Natural killer cell (primary cell): ENCODE data around the gene TMOD3. TPM values are rescaled to one million over a fixed set of nuclear protein-coding genes. Genes with fewer than 3 reads are reported as not detected.

ENCODE experiments used
- ATAC-seq, 3 donors: fragments of 150-1000 bp in 2 of 3; fragments of 200-7000 bp in 1 of 3; cut with Tn5 transposase; 1 replicate in 1 of 3; 2 replicates in 2 of 3; pipeline ENCODE4 v1.10.0; 2021; ENCODE audit warnings: mild to moderate bottlenecking in 2 of 3, moderate library complexity in 2 of 3
- DNase-seq, 2 donors: peaks; one replicate each; pipeline versions ENCODE4 v3.0.0 to v3.0.0-alpha.2; 2013 to 2021; ENCODE audit warnings: mixed read lengths in 1 of 2
- H3K27ac ChIP-seq: one replicate; pipeline ENCODE4 v1.5.1; 2013; ENCODE audit warnings: mild to moderate bottlenecking, low read length
- H3K27me3 ChIP-seq: one replicate; pipeline ENCODE4 v1.6.1; 2013; ENCODE audit warnings: low read length; ENCODE audit not compliant: control insufficient read depth, insufficient read depth
- H3K36me3 ChIP-seq: one replicate; pipeline ENCODE4 v1.6.1; 2013; ENCODE audit warnings: low read length; ENCODE audit not compliant: control insufficient read depth, insufficient read depth
- H3K4me1 ChIP-seq: one replicate; pipeline ENCODE4 v1.6.1; 2013; ENCODE audit warnings: low read length; ENCODE audit not compliant: control insufficient read depth, insufficient read depth
- H3K4me3 ChIP-seq: one replicate; pipeline ENCODE4 v1.5.1; 2013; ENCODE audit warnings: low read length
- H3K9me3 ChIP-seq: one replicate; pipeline ENCODE4 v1.6.1; 2013; ENCODE audit warnings: low read length; ENCODE audit not compliant: control insufficient read depth, insufficient read depth
- H3K27ac Mint-ChIP-seq, 2 donors: one replicate each; pipeline ENCODE4 v1.8.0; 2022; ENCODE audit warnings: mild to moderate bottlenecking in 2 of 2, mixed read lengths in 2 of 2, moderate library complexity in 1 of 2
- H3K27me3 Mint-ChIP-seq, 2 donors: one replicate each; pipeline ENCODE4 v1.8.0; 2022; ENCODE audit warnings: low read depth in 2 of 2, mixed read lengths in 2 of 2
- H3K36me3 Mint-ChIP-seq: one replicate; pipeline ENCODE4 v1.8.0; 2022; ENCODE audit warnings: mixed read lengths
- H3K4me1 Mint-ChIP-seq, 2 donors: one replicate each; pipeline ENCODE4 v1.8.0; 2022; ENCODE audit warnings: mixed read lengths in 2 of 2
- H3K4me3 Mint-ChIP-seq: one replicate; pipeline ENCODE4 v1.8.0; 2022; ENCODE audit warnings: mild to moderate bottlenecking, moderate library complexity, mixed read lengths
- H3K9me3 Mint-ChIP-seq, 2 donors: one replicate each; pipeline ENCODE4 v1.8.0; 2022; ENCODE audit warnings: mixed read lengths in 2 of 2
- WGBS: methylation state at CpG from one replicate; pipeline ENCODE4 v1.1.7; 2013; ENCODE audit warnings: missing lambda C conversion rate; ENCODE audit not compliant: insufficient coverage; 5-methylcytosine and 5-hydroxymethylcytosine counted together
- intact Hi-C: fragments of 100-400 bp; cut with micrococcal nuclease; formaldehyde crosslinking; loops from one replicate; pipeline ENCODE4 v1.14.2; 2022
- total RNA-seq, 4 donors: library from RNA; stranded (reverse); fragments of 120-200 nt in 1 of 4; gene quantifications; one replicate each; pipeline versions ENCODE4 v1.2.3 to v1.2.4, GENCODE V29; 2013 to 2022
- TF ChIP-seq, protein P1 (sequence below): fragments of 200-600 bp; IDR thresholded peaks from one replicate; pipeline ENCODE4 v1.8.0; 2022; ENCODE audit warnings: antibody characterized with exemption

The TMOD3 gene
- total RNA-seq, result 10 to 100 TPM; 56.5 to 72.3 (median 69.4) TPM
- total RNA-seq (2013), result 65.4 TPM

DNA sequence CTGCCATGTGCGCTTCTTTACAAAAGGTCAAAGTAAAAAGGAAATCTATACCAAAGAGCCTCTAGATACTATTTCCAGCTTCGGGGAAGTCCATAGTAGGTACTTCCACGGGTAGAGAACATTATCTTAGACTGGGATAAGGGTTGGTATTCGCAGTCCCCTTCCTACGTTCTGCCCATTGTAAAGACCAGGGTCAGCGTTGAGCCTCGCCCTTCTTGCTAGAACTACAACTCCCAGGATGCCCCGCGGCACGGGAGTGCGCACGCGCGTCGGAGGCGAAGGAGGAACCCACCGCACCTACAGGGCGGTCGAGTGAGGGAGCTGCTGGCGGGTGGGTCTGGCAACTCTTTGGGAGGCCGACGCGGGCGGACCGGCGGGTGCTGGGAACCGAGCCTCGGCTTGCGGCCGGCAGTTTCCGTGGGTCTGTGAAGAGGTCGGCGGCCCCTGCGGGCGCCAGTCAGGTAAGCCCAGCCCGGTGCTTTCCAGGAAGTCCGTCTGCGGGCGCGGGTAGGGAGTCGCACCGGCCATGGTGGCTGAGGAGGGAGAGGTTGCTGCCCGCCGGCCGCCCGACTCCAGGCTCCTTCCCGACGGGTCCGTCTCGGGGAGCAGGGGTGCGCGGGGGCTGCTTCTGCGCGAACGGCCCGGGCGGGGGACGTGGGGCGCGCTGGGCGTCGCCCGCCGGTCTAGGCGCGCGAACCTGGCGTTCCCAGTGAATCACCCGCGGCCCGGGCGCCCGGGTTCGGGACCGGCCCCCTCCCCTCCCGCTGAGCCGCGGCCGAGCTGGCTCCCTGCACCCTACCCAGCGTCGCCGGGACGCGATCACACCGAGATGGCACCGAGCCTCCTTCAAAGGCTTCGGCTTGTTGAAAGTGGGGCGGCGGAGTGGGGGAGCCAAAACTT, at the start of gene TMOD3:
TSS of gene TMOD3 (plus strand) at position 278 of the 900 bp plus-strand sequence. CDS start 33,232 bp downstream, outside the sequence.
- Histone ChIP-seq H3K27ac (peak within 1 kb of the TSS; percentile 83), H3K36me3 (no peaks in the 10 kb centered on the region), H3K4me3 (peak within 1 kb of the TSS; percentile 87), H3K4me1 (peaks cover 9% of the 10 kb centered on the region), H3K9me3 (no peaks in the 10 kb centered on the region), H3K27me3 (no peaks in the 10 kb centered on the region)
- Mint-ChIP-seq H3K9me3 (no peaks in the 10 kb centered on the region), H3K4me3 (peak within 1 kb of the TSS; percentile 97), H3K4me1 (peaks cover 47 to 51% of the 10 kb centered on the region in 2 donors), H3K27me3 (peaks cover 8 to 12% of the 10 kb centered on the region in 2 donors), H3K36me3 (no peaks in the 10 kb centered on the region), H3K27ac (peak within 1 kb of the TSS; percentile 88 to 97)
- 1% methylated on average over 89 of the region's 89 CpGs for WGBS
- ATAC-seq (peak; percentile 83 to 91 (median 90)), DNase-seq (peak; percentile 87 to 93)
- intact Hi-C loops, result loop anchor here (10.0 kb wide), 1 partner anchor 95 kb away; the partner anchor contains the start of gene LYSMD2
- TF ChIP-seq, protein P1, sequence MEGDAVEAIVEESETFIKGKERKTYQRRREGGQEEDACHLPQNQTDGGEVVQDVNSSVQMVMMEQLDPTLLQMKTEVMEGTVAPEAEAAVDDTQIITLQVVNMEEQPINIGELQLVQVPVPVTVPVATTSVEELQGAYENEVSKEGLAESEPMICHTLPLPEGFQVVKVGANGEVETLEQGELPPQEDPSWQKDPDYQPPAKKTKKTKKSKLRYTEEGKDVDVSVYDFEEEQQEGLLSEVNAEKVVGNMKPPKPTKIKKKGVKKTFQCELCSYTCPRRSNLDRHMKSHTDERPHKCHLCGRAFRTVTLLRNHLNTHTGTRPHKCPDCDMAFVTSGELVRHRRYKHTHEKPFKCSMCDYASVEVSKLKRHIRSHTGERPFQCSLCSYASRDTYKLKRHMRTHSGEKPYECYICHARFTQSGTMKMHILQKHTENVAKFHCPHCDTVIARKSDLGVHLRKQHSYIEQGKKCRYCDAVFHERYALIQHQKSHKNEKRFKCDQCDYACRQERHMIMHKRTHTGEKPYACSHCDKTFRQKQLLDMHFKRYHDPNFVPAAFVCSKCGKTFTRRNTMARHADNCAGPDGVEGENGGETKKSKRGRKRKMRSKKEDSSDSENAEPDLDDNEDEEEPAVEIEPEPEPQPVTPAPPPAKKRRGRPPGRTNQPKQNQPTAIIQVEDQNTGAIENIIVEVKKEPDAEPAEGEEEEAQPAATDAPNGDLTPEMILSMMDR, result no peak

DNA sequence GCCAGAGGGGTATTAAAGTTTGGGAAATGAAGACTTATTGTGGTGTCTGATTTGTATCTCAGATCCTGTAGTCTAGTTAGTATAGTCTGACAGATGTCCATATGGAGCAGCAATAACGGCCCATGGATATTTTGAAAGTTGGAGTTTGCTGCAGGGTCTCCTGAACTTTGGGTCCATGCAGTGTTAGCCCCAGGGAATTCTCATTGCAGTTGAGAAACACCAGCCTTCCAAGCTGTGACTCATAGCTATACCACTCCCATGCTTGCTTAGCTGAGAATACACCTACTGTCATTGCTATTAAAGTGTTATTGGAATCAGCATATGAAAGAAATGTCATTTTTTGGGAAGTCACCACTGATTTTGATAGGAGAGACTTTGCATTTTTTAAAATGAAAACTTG, 48.8 kb upstream of the TMOD3 start:
- ATAC-seq, result no peak
- Histone ChIP-seq H3K27me3 (no peaks in the 10 kb centered on the region), H3K27ac (no peak overlapping the region), H3K9me3 (no peaks in the 10 kb centered on the region), H3K36me3 (no peaks in the 10 kb centered on the region), H3K4me3 (no peak overlapping the region), H3K4me1 (no peaks in the 10 kb centered on the region)
- no peak overlapping the region for H3K27ac Mint-ChIP-seq
- no peak overlapping the region for H3K4me3 Mint-ChIP-seq
- H3K9me3 Mint-ChIP-seq, result no peaks in the 10 kb centered on the region
- no peaks in the 10 kb centered on the region for H3K4me1 Mint-ChIP-seq
- DNase-seq, result no peak
- WGBS, result 90% methylated on average over 1 of the region's 1 CpG
- TF ChIP-seq, protein P1, result no peak
- peaks cover 0 to 3% of the 10 kb centered on the region in 2 donors for H3K27me3 Mint-ChIP-seq
- intact Hi-C loops, result no loop called here
- no peaks in the 10 kb centered on the region for H3K36me3 Mint-ChIP-seq

DNA sequence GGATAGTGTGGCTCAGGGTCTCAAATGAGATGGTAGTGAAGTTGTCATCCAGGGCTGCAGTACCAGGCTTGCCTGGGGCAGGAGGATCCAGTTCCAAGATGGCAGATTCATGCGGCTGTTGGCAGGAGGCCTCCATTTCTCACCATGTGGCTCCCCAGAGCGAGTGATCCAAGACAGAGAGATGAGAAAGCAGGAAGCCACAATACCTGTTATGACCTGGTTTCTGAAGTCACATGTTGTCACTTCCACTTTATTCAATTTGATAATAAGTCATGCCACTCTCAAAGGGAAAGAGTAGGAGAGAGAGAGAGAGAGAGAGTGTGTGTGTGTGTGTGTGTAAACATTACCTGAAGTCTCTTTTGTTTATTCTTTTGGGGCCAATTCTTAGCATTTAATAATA, 47.9 kb upstream of the TMOD3 start:
- H3K4me1 ChIP-seq, result no peaks in the 10 kb centered on the region
- no peak for DNase-seq
- H3K27ac ChIP-seq, result no peak overlapping the region
- ATAC-seq, result no peak
- no peaks in the 10 kb centered on the region for H3K9me3 ChIP-seq
- 52% methylated on average over 2 of the region's 2 CpGs for WGBS
- no peak overlapping the region for H3K4me3 ChIP-seq
- Mint-ChIP-seq H3K27ac (no peak overlapping the region), H3K36me3 (no peaks in the 10 kb centered on the region), H3K9me3 (no peaks in the 10 kb centered on the region), H3K4me3 (no peak overlapping the region), H3K4me1 (no peaks in the 10 kb centered on the region), H3K27me3 (peaks cover 0 to 3% of the 10 kb centered on the region in 2 donors)
- intact Hi-C loops, result no loop called here
- no peaks in the 10 kb centered on the region for H3K27me3 ChIP-seq
- TF ChIP-seq, protein P1, result no peak
- no peaks in the 10 kb centered on the region for H3K36me3 ChIP-seq
